Activated naive CD8-positive, alpha-beta T cell (primary cell): ENCODE results near the gene PCDHGB1.
"Not testable (repeated sequence)": the region's sequence is repeated elsewhere in the genome, so short reads cannot be mapped to it uniquely, and the experiment has no call there.

Source experiments
- H3K27ac Mint-ChIP-seq: one replicate; pipeline ENCODE4 v1.8.0; 2021; ENCODE audit warnings: mixed read lengths
- H3K27me3 Mint-ChIP-seq: one replicate; pipeline ENCODE4 v1.8.0; 2021; ENCODE audit warnings: mixed read lengths
- H3K36me3 Mint-ChIP-seq: one replicate; pipeline ENCODE4 v1.8.0; 2021; ENCODE audit warnings: mixed read lengths
- H3K4me1 Mint-ChIP-seq: one replicate; pipeline ENCODE4 v1.8.0; 2021; ENCODE audit warnings: low read depth, mixed read lengths
- H3K4me3 Mint-ChIP-seq: one replicate; pipeline ENCODE4 v1.8.0; 2021; ENCODE audit warnings: mild to moderate bottlenecking, mixed read lengths
- H3K9me3 Mint-ChIP-seq: one replicate; pipeline ENCODE4 v1.8.0; 2021; ENCODE audit warnings: low read depth, mixed read lengths

PCDHGB1 gene

DNA sequence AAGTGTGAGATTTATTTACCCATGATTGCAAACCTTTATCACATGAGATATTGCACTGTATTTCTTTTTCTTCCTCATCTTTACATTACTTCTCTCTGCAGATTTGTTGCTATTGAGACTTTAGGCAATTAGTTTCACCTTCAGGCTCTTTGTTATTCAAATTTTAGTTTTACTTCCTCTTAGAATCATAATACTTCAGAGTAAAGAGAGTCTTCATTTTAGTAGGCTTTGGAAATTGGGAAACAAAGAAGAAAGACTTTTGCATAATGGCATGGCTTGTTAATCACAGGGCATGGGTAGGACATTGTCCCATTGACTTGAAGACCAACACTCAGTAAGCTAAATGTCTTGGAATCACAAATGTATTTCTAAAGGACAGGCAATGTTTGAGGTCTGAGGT, 12.8 kb downstream of the PCDHGB1 start:
- peaks cover 34% of the 10 kb centered on the region for H3K36me3 Mint-ChIP-seq
- peaks cover 3% of the 10 kb centered on the region for H3K4me1 Mint-ChIP-seq
- H3K27me3 Mint-ChIP-seq, result peaks cover 67% of the 10 kb centered on the region
- peaks cover 14% of the 10 kb centered on the region for H3K9me3 Mint-ChIP-seq
- H3K27ac Mint-ChIP-seq, result no peak overlapping the region
- no peak overlapping the region for H3K4me3 Mint-ChIP-seq

DNA sequence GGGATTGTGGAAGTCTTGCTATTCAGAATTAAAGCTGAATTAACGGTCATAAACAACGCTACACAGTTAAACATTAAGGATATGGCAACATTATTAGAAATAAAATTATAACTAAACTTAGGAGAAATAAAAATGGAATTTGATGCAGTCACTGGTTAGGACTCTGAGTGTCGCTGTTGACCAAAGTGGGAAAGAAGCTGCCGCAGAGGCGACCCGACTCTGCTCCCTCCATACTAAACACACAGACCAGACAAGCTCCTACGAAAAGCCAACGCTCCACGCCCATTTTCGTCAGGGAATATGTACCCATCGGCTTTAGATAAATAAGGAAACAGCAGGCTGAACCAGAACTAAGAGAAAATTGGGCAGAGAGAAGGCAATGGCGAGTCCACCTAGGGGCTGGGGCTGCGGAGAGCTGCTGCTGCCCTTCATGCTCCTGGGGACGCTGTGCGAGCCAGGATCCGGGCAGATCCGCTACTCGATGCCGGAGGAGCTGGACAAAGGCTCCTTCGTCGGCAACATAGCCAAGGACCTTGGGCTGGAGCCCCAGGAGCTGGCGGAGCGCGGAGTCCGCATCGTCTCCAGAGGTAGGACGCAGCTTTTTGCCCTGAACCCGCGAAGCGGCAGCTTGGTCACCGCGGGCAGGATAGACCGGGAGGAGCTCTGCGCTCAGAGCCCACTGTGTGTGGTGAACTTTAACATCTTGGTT, 14.2 kb downstream of the PCDHGB1 start, which contains the start of gene PCDHGA5:
Gene PCDHGA5 (plus strand): TSS at position 211 of the 709 bp plus-strand sequence. CDS start 169 bp downstream, at position 380.
- peaks cover 68% of the 10 kb centered on the region for H3K27me3 Mint-ChIP-seq
- H3K9me3 Mint-ChIP-seq, result peaks cover 10% of the 10 kb centered on the region
- H3K27ac Mint-ChIP-seq, result peak within 1 kb of the TSS; percentile 22
- peaks cover 3% of the 10 kb centered on the region for H3K4me1 Mint-ChIP-seq
- H3K36me3 Mint-ChIP-seq, result peaks cover 29% of the 10 kb centered on the region
- no peak within 1 kb of the TSS for H3K4me3 Mint-ChIP-seq

DNA sequence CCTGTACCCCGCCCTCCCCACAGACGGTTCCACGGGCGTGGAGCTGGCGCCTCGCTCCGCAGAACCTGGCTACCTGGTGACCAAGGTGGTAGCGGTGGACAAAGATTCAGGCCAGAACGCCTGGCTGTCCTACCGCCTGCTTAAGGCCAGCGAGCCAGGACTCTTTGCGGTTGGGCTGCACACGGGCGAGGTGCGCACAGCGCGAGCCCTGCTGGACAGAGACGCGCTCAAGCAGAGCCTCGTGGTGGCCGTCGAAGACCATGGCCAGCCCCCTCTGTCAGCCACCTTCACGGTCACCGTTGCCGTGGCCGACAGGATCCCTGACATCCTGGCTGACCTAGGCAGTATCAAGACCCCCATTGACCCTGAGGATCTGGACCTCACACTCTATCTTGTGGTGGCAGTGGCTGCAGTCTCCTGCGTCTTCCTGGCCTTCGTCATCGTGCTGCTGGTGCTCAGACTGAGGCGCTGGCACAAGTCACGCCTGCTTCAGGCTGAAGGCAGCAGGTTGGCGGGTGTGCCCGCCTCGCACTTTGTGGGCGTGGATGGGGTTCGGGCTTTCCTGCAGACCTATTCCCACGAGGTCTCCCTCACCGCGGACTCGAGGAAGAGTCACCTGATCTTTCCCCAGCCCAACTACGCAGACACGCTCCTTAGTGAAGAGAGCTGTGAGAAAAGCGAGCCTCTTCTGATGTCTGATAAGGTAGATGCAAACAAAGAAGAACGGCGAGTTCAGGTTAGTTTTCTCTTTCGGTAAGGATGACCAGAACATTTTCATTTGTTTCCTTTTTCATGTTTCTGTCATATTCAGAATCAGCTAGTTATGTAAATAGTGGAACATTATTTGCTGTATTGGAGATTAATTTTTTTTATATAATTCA, 16.4 kb downstream of the PCDHGB1 start:
- H3K9me3 Mint-ChIP-seq, result peaks cover 10% of the 10 kb centered on the region
- peaks cover 23% of the 10 kb centered on the region for H3K36me3 Mint-ChIP-seq
- no peak overlapping the region for H3K4me3 Mint-ChIP-seq
- peaks cover 8% of the 10 kb centered on the region for H3K4me1 Mint-ChIP-seq
- H3K27me3 Mint-ChIP-seq, result peaks cover 67% of the 10 kb centered on the region
- no peak overlapping the region for H3K27ac Mint-ChIP-seq

DNA sequence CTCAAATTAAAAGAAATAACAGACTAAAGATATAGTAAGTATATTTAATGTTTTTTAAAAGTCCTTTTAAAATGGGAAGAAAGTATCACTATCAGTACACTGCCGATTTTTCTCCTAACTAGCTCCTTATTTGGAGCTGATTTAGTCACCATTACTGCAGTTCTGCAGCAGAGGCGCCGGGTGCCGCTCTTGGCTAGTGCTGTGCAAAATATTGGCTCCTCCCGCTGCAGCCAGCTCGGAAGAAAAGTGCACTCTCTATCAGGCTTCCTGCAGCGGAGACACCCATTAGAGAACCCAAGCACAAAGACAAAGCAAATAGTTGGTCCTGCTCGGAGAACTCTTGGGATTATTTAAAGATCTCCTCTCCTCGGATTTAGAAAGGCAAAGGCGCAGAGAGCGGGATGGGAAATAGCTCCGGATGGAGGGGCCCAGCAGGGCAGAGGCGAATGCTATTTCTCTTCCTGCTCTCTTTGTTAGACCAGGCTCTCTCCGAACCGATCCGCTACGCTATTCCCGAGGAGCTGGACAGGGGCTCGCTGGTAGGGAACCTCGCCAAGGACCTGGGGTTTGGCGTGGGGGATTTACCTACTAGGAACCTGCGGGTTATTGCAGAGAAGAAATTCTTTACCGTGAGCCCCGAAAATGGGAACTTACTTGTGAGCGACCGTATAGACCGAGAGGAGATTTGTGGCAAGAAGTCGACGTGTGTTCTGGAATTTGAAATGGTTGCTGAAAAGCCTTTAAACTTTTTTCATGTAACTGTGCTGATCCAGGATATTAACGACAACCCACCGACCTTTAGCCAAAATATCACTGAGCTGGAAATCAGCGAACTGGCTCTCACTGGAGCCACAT, 20.3 kb downstream of the PCDHGB1 start, which contains the start of gene PCDHGB3:
Gene PCDHGB3 (plus strand): TSS at position 249 of the 855 bp plus-strand sequence. CDS start 153 bp downstream, at position 402.
- peaks cover 62% of the 10 kb centered on the region for H3K27me3 Mint-ChIP-seq
- peak within 1 kb of the TSS; percentile 82 for H3K4me3 Mint-ChIP-seq
- H3K9me3 Mint-ChIP-seq, result peaks cover 6% of the 10 kb centered on the region
- peaks cover 9% of the 10 kb centered on the region for H3K4me1 Mint-ChIP-seq
- H3K36me3 Mint-ChIP-seq, result peaks cover 18% of the 10 kb centered on the region
- H3K27ac Mint-ChIP-seq, result no peak within 1 kb of the TSS

DNA sequence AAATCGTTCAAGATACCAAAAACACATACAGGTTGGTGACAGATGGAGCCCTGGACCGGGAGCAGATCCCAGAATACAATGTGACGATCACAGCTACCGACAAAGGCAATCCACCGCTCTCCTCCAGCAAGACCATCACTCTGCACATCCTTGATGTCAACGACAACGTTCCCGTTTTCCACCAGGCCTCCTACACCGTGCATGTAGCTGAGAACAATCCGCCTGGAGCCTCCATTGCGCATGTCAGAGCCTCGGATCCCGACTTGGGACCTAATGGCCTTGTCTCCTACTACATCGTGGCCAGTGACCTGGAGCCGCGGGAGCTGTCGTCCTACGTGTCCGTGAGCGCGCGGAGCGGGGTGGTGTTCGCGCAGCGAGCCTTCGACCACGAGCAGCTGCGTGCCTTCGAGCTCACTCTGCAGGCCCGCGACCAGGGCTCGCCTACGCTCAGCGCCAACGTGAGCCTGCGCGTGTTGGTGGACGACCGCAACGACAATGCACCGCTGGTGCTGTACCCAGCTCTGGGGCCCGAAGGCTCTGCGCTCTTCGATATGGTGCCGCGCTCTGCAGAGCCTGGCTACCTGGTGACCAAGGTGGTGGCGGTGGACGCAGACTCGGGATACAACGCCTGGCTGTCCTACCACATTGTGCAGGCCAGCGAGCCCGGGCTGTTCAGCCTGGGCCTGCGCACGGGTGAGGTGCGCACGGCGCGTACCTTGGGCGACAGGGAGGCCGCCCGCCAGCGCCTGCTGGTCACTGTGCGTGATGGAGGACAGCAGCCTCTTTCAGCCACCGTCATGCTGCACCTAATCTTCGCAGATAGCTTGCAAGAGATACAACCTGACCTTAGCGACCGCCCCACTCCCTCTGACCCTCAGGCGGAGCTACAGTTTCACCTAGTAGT, 21.9 kb downstream of the PCDHGB1 start:
- Mint-ChIP-seq H3K9me3 (peaks cover 3% of the 10 kb centered on the region), H3K4me1 (peaks cover 9% of the 10 kb centered on the region), H3K27ac (no peak overlapping the region), H3K27me3 (peaks cover 55% of the 10 kb centered on the region), H3K4me3 (no peak overlapping the region), H3K36me3 (peaks cover 11% of the 10 kb centered on the region)

DNA sequence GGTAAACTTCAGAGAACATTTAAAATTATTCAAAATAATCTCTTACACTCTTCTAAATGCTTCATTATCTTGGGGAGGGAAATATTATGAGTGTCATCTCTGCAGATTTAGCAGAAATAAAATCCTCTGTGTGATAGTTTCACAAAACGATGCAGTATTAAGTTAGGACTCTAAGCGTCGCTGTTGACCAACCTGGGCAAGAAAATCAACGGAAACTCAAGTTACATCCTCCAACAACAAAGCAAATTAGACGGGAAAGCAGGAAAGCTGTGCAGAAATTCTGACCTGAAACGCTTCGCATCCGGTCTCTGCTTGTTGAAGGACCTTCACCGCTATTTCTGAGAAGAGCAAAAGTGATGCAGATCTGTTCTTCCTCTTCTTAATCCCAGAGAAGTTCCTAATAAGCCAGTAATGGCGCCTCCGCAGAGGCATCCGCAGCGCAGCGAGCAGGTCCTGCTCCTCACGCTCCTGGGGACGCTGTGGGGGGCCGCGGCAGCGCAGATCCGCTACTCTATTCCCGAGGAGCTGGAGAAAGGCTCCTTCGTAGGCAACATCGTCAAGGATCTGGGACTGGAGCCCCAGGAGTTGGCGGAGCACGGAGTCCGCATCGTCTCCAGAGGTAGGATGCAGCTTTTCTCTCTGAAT, 23.9 kb downstream of the PCDHGB1 start, which contains the start of gene PCDHGA6:
Gene PCDHGA6 (plus strand): TSS at position 219 of the 645 bp plus-strand sequence. CDS start 193 bp downstream, at position 412.
- H3K36me3 Mint-ChIP-seq, result peaks cover 10% of the 10 kb centered on the region
- peak within 1 kb of the TSS; percentile 61 for H3K4me3 Mint-ChIP-seq
- H3K9me3 Mint-ChIP-seq, result peaks cover 3% of the 10 kb centered on the region
- H3K27ac Mint-ChIP-seq, result no peak within 1 kb of the TSS
- H3K27me3 Mint-ChIP-seq, result peaks cover 53% of the 10 kb centered on the region
- H3K4me1 Mint-ChIP-seq, result peaks cover 9% of the 10 kb centered on the region

DNA sequence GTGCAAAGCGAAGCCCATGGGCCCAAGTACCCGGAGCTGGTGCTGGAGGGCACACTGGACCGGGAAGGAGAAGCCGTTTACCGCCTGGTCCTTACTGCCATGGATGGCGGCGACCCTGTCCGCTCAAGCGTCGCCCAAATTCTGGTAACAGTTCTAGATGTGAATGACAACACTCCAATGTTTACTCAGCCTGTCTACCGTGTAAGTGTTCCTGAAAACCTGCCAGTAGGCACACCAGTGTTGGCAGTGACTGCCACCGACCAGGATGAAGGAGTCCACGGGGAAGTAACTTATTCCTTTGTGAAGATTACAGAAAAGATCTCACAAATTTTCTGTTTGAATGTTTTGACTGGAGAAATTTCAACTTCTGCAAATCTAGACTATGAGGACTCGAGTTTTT, 24.7 kb downstream of the PCDHGB1 start:
- peaks cover 57% of the 10 kb centered on the region for H3K27me3 Mint-ChIP-seq
- H3K4me3 Mint-ChIP-seq, result no peak overlapping the region
- H3K27ac Mint-ChIP-seq, result no peak overlapping the region
- peaks cover 3% of the 10 kb centered on the region for H3K9me3 Mint-ChIP-seq
- H3K36me3 Mint-ChIP-seq, result peaks cover 13% of the 10 kb centered on the region
- peaks cover 8% of the 10 kb centered on the region for H3K4me1 Mint-ChIP-seq

DNA sequence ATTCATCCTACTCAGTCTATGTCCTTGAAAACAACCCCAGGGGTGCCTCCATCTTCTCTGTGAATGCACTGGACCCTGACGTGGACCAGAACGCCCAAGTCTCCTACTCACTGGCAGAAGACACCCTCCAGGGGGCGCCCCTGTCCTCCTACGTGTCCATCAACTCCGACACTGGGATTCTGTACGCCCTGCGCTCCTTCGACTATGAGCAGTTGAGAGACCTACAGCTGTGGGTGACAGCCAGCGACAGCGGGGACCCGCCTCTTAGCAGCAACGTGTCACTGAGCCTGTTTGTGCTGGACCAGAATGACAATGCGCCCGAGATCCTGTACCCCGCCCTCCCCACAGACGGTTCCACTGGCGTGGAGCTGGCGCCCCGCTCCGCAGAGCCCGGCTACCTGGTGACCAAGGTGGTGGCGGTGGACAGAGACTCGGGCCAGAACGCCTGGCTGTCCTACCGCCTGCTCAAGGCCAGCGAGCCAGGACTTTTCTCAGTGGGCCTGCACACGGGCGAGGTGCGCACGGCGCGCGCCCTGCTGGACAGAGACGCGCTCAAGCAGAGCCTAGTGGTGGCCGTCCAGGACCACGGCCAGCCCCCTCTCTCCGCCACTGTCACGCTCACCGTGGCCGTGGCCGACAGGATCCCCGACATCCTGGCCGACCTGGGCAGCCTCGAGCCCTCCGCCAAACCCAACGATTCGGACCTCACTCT, 25.7 kb downstream of the PCDHGB1 start:
- not testable (repeated sequence) for H3K9me3 Mint-ChIP-seq, H3K4me1 Mint-ChIP-seq
- peaks cover 57% of the 10 kb centered on the region for H3K27me3 Mint-ChIP-seq

DNA sequence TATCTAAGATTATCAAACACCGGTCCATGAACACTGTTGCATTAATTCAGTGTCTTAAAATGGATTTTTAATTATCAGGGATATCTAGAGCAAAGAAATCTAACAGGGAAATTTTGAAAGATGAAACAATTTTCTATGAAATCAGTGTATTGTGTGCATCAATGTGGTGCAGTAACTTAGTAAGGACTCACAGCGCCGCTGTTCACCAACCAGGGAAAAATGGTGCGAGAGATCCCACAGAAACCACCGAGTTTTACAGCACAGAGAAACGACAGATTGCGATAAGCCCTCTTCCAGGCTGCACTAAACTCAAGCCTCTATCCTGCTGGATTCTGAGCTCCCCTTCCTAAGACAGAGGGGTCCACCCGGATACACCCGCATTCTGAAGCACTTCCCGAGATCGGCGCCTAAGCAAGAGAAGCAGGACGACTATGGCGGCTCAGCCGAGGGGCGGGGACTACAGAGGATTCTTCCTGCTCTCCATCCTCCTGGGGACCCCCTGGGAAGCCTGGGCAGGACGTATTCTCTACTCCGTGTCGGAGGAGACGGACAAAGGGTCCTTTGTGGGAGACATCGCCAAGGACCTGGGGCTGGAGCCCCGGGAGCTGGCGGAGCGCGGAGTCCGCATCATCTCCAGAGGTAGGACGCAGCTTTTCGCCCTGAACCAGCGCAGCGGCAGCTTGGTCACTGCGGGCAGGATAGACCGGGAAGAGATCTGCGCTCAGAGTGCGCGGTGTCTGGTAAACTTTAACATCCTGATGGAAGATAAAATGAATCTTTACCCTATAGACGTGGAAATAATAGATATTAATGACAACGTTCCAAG, 32.8 kb downstream of the PCDHGB1 start, which contains the start of gene PCDHGA7:
Gene PCDHGA7 (plus strand): TSS at position 274 of the 826 bp plus-strand sequence. CDS start 158 bp downstream, at position 432.
- H3K9me3 Mint-ChIP-seq, result peaks cover 15% of the 10 kb centered on the region
- H3K36me3 Mint-ChIP-seq, result peaks cover 15% of the 10 kb centered on the region
- no peaks in the 10 kb centered on the region for H3K4me1 Mint-ChIP-seq
- H3K27me3 Mint-ChIP-seq, result peaks cover 70% of the 10 kb centered on the region
- peak within 1 kb of the TSS; percentile 82 for H3K4me3 Mint-ChIP-seq
- H3K27ac Mint-ChIP-seq, result no peak within 1 kb of the TSS

More for the DNA sequence above, 25.7 kb downstream of the PCDHGB1 start:
- not testable (repeated sequence) for H3K27ac Mint-ChIP-seq, H3K4me3 Mint-ChIP-seq
- peaks cover 13% of the 10 kb centered on the region for H3K36me3 Mint-ChIP-seq

DNA sequence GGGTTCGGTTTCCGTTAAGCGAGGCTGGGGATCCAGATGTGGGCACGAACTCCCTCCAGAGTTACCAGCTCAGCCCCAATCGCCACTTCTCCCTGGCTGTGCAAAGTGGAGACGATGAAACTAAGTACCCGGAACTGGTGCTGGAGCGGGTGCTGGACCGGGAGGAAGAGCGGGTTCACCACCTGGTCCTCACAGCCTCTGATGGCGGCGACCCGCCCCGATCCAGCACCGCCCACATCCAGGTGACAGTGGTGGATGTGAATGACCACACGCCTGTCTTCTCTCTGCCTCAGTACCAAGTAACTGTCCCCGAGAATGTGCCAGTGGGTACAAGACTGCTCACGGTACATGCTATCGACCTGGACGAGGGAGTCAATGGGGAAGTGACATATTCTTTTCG, 33.4 kb downstream of the PCDHGB1 start:
- Mint-ChIP-seq H3K4me1 (no peaks in the 10 kb centered on the region), H3K9me3 (peaks cover 16% of the 10 kb centered on the region), H3K27ac (no peak overlapping the region), H3K4me3 (peak overlapping the region; percentile 82), H3K27me3 (peaks cover 73% of the 10 kb centered on the region), H3K36me3 (peaks cover 18% of the 10 kb centered on the region)

DNA sequence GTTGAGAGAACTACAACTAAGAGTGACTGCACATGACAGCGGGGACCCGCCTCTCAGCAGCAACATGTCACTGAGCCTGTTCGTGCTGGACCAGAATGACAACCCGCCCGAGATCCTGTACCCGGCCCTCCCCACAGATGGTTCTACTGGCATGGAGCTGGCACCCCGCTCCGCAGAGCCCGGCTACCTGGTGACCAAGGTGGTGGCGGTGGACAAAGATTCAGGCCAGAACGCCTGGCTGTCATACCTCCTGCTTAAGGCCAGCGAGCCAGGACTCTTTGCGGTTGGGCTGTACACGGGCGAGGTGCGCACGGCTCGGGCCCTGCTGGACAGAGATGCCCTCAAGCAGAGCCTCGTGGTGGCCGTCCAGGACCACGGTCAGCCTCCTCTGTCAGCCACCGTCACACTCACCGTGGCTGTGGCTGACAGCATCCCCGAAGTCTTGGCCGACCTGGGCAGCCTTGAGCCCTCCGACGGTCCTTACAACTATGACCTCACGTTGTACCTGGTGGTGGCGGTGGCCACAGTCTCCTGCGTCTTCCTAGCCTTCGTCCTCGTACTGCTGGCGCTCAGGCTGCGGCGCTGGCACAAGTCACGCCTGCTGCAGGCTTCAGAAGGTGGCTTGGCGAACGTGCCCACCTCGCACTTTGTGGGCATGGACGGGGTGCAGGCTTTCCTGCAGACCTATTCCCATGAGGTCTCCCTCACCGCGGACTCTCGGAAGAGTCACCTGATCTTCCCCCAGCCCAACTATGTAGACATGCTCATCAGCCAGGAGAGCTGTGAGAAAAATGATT, 34.8 kb downstream of the PCDHGB1 start:
- H3K27me3 Mint-ChIP-seq, result peaks cover 70% of the 10 kb centered on the region
- H3K9me3 Mint-ChIP-seq, result peaks cover 18% of the 10 kb centered on the region

More for the DNA sequence above, 34.8 kb downstream of the PCDHGB1 start:
- Mint-ChIP-seq H3K4me3 (no peak overlapping the region), H3K27ac (no peak overlapping the region), H3K36me3 (peaks cover 16% of the 10 kb centered on the region), H3K4me1 (no peaks in the 10 kb centered on the region)
